Measurements from ENCODE around the gene TROAP.

Gene TROAP

GRCh38 chr12:49342914-49343731 lies 20.1 kb downstream of the TROAP start:
- no peak for TF ChIP-seq FOXP2 (optimal IDR thresholded peaks at IDR 0.05; ENCODE audit: borderline replicate concordance, extremely low read depth, extremely low read length, insufficient read depth)
- TF ChIP-seq TAF1 (IDR thresholded peaks at IDR 0.05; ENCODE audit: borderline replicate concordance, insufficient read depth, low read length), result no peak
- no peak for TF ChIP-seq POLR2AphosphoS5 (IDR thresholded peaks at IDR 0.05; ENCODE audit: low read depth, low read length)
- no peak for TF ChIP-seq REST (IDR thresholded peaks at IDR 0.05; ENCODE audit: insufficient read depth in 1 of 2, low read depth in 2 of 2, low read length in 2 of 2)
- no peak for TF ChIP-seq SIN3A (IDR thresholded peaks at IDR 0.05; ENCODE audit: borderline replicate concordance, insufficient read depth, low read length)

DNA sequence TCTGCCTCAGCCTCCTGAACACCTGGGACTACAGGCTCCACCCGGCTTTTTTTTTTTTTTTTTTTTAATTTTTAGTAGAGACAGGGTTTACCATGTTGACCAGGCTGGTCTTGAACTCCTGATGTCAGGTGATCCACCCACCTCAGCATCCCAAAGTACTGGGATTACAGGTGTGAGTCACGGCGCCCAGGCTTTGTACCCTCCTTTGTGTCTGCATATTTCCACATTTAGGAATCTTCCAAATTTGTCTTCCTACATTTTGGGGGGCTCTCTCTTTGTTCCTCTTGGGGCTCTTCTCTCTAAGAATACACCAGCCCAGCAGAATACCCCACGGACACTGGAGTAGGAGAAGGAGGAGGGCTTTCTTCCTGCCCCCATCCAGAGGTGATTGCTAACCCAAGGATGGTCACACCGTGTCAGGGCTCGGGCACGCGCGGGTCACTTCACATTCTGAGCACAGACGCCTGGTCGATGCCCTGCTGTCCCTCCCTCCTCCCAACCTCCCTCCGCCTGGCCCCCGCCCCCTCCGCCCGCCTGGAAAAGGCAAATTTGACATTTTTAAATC lies 21.5 kb downstream of the TROAP start:
- TF ChIP-seq POLR2AphosphoS5 (IDR thresholded peaks at IDR 0.05; ENCODE audit: low read depth, low read length) (no peak), REST (IDR thresholded peaks at IDR 0.05; ENCODE audit: insufficient read depth in 1 of 2, low read depth in 2 of 2, low read length in 2 of 2) (no peak), FOXP2 (optimal IDR thresholded peaks at IDR 0.05; ENCODE audit: borderline replicate concordance, extremely low read depth, extremely low read length, insufficient read depth) (no peak), SIN3A (IDR thresholded peaks at IDR 0.05; ENCODE audit: borderline replicate concordance, insufficient read depth, low read length) (no peak), TAF1 (IDR thresholded peaks at IDR 0.05; ENCODE audit: borderline replicate concordance, insufficient read depth, low read length) (no peak)

DNA sequence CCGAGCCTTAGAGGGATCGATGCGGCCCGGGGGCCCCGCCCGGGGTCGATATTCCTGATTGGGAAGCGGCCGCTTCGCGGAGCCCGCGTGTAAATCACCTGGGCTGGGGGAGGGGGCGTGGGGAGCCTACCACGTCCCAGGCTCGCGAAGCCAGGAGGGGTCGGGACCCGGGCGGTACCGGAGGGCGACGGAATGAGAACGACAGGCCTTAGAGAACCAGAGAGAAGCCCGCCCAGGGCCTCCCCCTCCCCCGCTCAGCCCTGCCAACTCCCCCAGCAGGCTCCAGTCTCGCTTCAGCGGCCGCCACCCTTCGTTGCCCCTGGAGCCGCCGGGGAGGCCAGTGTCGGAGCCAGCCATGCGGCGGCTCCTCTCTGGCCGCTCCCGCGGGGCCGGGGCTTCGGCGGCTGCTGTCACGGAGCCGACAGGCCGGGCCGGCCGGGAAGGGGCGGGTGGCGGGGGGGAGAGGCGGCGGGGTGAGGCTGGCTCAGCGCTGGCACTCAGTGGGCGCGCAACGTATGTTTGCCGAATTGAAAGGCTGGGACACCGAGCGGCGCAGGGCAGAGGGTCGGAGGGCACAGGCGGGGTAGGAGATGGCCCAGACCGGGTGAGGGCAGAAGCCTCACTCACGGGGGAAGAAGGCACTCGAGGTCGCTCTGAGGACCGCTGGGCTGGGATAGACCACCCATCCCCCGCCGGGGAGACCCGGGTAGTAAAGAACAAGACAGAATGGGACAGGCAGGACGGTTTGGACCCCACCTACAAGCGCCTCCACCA lies 22.2 kb downstream of the TROAP start:
- TF ChIP-seq REST (IDR thresholded peaks at IDR 0.05; ENCODE audit: insufficient read depth in 1 of 2, low read depth in 2 of 2, low read length in 2 of 2), result no peak
- TF ChIP-seq TAF1 (IDR thresholded peaks at IDR 0.05; ENCODE audit: borderline replicate concordance, insufficient read depth, low read length), result no peak
- TF ChIP-seq POLR2AphosphoS5 (IDR thresholded peaks at IDR 0.05; ENCODE audit: low read depth, low read length), result no peak
- TF ChIP-seq SIN3A (IDR thresholded peaks at IDR 0.05; ENCODE audit: borderline replicate concordance, insufficient read depth, low read length), result no peak
- no peak for TF ChIP-seq FOXP2 (optimal IDR thresholded peaks at IDR 0.05; ENCODE audit: borderline replicate concordance, extremely low read depth, extremely low read length, insufficient read depth)

DNA sequence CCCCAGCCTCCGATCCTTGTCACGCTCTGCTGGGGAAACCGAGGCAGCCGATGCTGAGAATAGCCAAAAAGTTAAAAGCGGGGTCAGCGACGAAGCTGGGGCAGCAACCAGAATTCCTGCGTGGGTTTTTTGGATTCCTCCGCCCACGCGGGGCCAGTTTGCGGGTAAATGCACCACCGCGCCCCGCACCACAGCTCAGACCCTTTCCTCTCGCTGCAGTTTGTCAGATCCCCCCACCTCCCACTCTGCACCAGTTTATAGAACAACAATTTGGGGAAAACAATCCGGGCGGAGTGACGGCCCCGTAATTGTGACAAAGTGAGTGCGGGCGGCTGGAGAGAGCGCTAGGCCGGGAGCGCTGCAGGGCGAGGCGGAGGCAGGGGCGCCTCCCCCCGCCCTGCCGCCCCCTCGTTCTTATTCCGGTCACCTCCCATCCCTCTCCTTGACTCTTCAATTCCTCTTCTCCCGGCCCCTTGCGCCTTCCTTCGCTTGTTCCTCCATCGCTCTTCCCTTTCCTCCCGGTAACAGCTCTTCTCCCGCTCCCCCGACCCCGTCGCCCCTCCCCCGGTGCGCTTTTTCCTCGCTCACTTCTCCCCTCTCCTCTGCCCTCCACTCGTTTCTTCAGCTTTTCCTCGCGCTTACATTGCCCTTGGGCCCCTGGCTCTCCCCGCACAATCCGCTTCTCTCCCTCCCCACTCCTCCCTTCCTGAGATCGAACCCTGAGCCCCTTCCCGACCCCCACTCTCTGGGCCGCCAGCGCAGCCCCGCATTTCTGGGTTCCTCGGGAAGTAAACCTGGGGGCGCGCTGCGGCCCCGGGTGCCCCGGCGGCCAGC lies 23.0 kb downstream of the TROAP start:
- TF ChIP-seq TAF1 (IDR thresholded peaks at IDR 0.05; ENCODE audit: borderline replicate concordance, insufficient read depth, low read length) (no peak), FOXP2 (optimal IDR thresholded peaks at IDR 0.05; ENCODE audit: borderline replicate concordance, extremely low read depth, extremely low read length, insufficient read depth) (no peak), POLR2AphosphoS5 (IDR thresholded peaks at IDR 0.05; ENCODE audit: low read depth, low read length) (no peak), SIN3A (IDR thresholded peaks at IDR 0.05; ENCODE audit: borderline replicate concordance, insufficient read depth, low read length) (no peak)

Data from PFSK-1 (cell line).